HG02852 (cell line): ENCODE measurements around the gene GRN.
"Not testable (repeated sequence)": the region's sequence is repeated elsewhere in the genome, so short reads cannot be mapped to it uniquely, and the experiment has no call there.

Experiments
- ATAC-seq: cut with Tn5 transposase; IDR thresholded peaks from one replicate; pipeline ENCODE4 v1.9.1; 2021; ENCODE audit warnings: mild to moderate bottlenecking, moderate library complexity; ENCODE audit not compliant: unreplicated experiment

Gene GRN

GRCh38 chr17:44346064-44346844, 1.2 kb downstream of the GRN start:
- no peak for ATAC-seq

GRCh38 chr17:44347206-44348055, 2.3 kb downstream of the GRN start:
- not testable (repeated sequence) for ATAC-seq

GRCh38 chr17:44348234-44348987, 3.3 kb downstream of the GRN start:
- ATAC-seq = peak; percentile 35

- no peak for ATAC-seq
Observed at GRCh38 chr17:44348988-44349364, 3.9 kb downstream of the GRN start.

- ATAC-seq = no peak
Observed at GRCh38 chr17:44349553-44350070, 4.5 kb downstream of the GRN start.

GRCh38 chr17:44350733-44351226, 5.7 kb downstream of the GRN start:
- no peak for ATAC-seq

GRCh38 chr17:44351464-44351863, 6.4 kb downstream of the GRN start:
- ATAC-seq = no peak

- no peak for ATAC-seq
Observed at GRCh38 chr17:44351961-44352827, 7.1 kb downstream of the GRN start.

- no peak for ATAC-seq
Observed at GRCh38 chr17:44352828-44353671, 7.9 kb downstream of the GRN start.

- ATAC-seq = no peak
Observed at GRCh38 chr17:44353672-44354331, 8.7 kb downstream of the GRN start.

- ATAC-seq = no peak
Observed at GRCh38 chr17:44354582-44355561, 9.8 kb downstream of the GRN start.

GRCh38 chr17:44355642-44356099, 10.6 kb downstream of the GRN start:
- no peak for ATAC-seq

GRCh38 chr17:44356241-44356640, 11.1 kb downstream of the GRN start:
- ATAC-seq = no peak

GRCh38 chr17:44358066-44358465, 13.0 kb downstream of the GRN start:
- no peak for ATAC-seq

- no peak for ATAC-seq
Observed at GRCh38 chr17:44359006-44359405, 13.9 kb downstream of the GRN start.

GRCh38 chr17:44359458-44360143, 14.5 kb downstream of the GRN start:
- no peak for ATAC-seq

GRCh38 chr17:44360144-44360533, 15.0 kb downstream of the GRN start:
- ATAC-seq = no peak
